Parathyroid adenoma (tissue), 2 donors: ENCODE data around the gene PEBP1.

Source experiments
- H2AFZ ChIP-seq: fragments of 300-600 bp; sonication (generic); one replicate; pipeline ENCODE4 v1.7.0; 2017; ENCODE audit warnings: antibody characterized with exemption, mild to moderate bottlenecking
- H3K27ac ChIP-seq: fragments of 300-600 bp; sonication (generic); one replicate; pipeline ENCODE4 v1.7.0; 2017
- H3K27me3 ChIP-seq: fragments of 300-600 bp; sonication (generic); one replicate; pipeline ENCODE4 v1.7.0; 2017; ENCODE audit warnings: low read length; ENCODE audit not compliant: control insufficient read depth, insufficient read depth
- H3K36me3 ChIP-seq: fragments of 300-600 bp; sonication (generic); one replicate; pipeline ENCODE4 v1.7.0; 2017; ENCODE audit warnings: low read length; ENCODE audit not compliant: control insufficient read depth, insufficient read depth
- H3K4me1 ChIP-seq: fragments of 300-600 bp; sonication (generic); one replicate; pipeline ENCODE4 v1.7.0; 2017; ENCODE audit warnings: control low read depth
- H3K4me2 ChIP-seq: fragments of 300-600 bp; sonication (generic); one replicate; pipeline ENCODE4 v1.7.0; 2017; ENCODE audit warnings: low read length
- H3K4me3 ChIP-seq: fragments of 300-600 bp; sonication (generic); one replicate; pipeline ENCODE4 v1.7.0; 2017; ENCODE audit warnings: low read depth, low read length
- H3K79me2 ChIP-seq: fragments of 300-600 bp; sonication (generic); one replicate; pipeline ENCODE4 v1.7.0; 2017; ENCODE audit warnings: control low read depth
- H3K9ac ChIP-seq: fragments of 300-600 bp; sonication (generic); one replicate; pipeline ENCODE4 v1.7.0; 2017; ENCODE audit warnings: mild to moderate bottlenecking
- H3K9me3 ChIP-seq: fragments of 300-600 bp; sonication (generic); one replicate; pipeline ENCODE4 v1.7.0; 2017; ENCODE audit warnings: low read length; ENCODE audit not compliant: control insufficient read depth
- CTCF ChIP-seq: fragments of 300-600 bp; sonication (generic); IDR thresholded peaks from one replicate; pipeline ENCODE4 v1.7.0; 2017; ENCODE audit warnings: antibody characterized with exemption, mild to moderate bottlenecking
- donor health status: primary hyperparathyroidism.

The PEBP1 gene

GRCh38 chr12:118098911-118099671 lies 36.8 kb upstream of the PEBP1 start:
- no peak overlapping the region for H3K27ac ChIP-seq
- no peaks in the 10 kb centered on the region for H3K9me3 ChIP-seq
- TF ChIP-seq CTCF = no peak

GRCh38 chr12:118101051-118101450 lies 34.9 kb upstream of the PEBP1 start:
- H3K4me3 ChIP-seq = no peak overlapping the region
- no peaks in the 10 kb centered on the region for H3K79me2 ChIP-seq
- H3K36me3 ChIP-seq = no peaks in the 10 kb centered on the region
- peaks cover 7% of the 10 kb centered on the region for H3K4me1 ChIP-seq
- H2AFZ ChIP-seq = no peak overlapping the region
- no peaks in the 10 kb centered on the region for H3K9me3 ChIP-seq
- no peak overlapping the region for H3K4me2 ChIP-seq
- no peak overlapping the region for H3K9ac ChIP-seq
- no peak for TF ChIP-seq CTCF
- no peaks in the 10 kb centered on the region for H3K27me3 ChIP-seq
- H3K27ac ChIP-seq = no peak overlapping the region

More at GRCh38 chr12:118098911-118099671, 36.8 kb upstream of the PEBP1 start:
- Histone ChIP-seq H3K4me2 (no peak overlapping the region), H3K79me2 (peaks cover 2% of the 10 kb centered on the region), H3K36me3 (no peaks in the 10 kb centered on the region), H2AFZ (no peak overlapping the region), H3K27me3 (no peaks in the 10 kb centered on the region), H3K4me1 (peaks cover 7% of the 10 kb centered on the region), H3K9ac (no peak overlapping the region), H3K4me3 (no peak overlapping the region)

DNA sequence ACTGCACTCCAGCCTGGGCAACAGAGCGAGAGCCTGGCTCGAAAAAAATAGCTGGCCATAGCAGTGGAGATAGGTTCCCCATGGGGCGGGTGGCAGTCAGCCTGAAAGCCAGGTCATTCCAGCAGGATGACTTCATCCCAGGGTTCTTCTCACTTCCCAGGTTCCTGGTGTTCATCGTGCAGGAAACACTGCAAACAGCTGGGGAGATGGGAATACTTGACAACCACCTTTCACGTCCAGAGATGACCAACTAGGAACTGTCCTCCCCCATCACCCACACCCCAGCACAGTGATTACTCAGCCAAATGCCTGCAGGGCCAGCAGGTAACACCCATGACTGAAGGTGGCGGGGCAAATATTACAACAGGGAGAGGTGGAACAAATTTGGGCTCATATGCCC lies 33.9 kb upstream of the PEBP1 start:
- H2AFZ ChIP-seq = peak overlapping the region; percentile 98
- H3K79me2 ChIP-seq = no peaks in the 10 kb centered on the region
- TF ChIP-seq CTCF = no peak
- H3K27ac ChIP-seq = peak overlapping the region; percentile 93
- H3K9ac ChIP-seq = no peak overlapping the region
- peaks cover 7% of the 10 kb centered on the region for H3K4me1 ChIP-seq
- no peaks in the 10 kb centered on the region for H3K27me3 ChIP-seq
- H3K4me2 ChIP-seq = peak overlapping the region; percentile 82
- no peaks in the 10 kb centered on the region for H3K9me3 ChIP-seq
- no peak overlapping the region for H3K4me3 ChIP-seq
- H3K36me3 ChIP-seq = no peaks in the 10 kb centered on the region

DNA sequence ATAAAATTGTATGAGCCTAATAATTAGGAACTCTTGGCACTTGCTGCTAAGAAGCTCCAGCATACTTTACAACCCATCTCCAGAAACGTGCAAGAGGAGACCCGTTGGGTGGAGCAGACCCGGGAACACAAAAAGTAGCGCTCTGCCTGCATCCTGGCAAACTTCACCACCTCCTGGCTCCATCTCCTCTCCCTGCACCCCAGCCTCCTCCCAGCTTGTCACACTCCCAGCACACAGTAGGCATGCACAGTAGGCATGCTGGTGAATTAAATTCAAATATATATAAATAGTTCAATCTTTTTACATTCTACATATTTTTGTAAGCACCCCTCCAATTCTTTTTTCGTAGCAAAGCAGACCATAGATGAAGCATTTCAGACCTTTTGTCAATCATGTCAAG lies 33.3 kb upstream of the PEBP1 start:
- H3K4me1 ChIP-seq = peaks cover 7% of the 10 kb centered on the region
- H3K27ac ChIP-seq = peak overlapping the region; percentile 93
- no peaks in the 10 kb centered on the region for H3K9me3 ChIP-seq
- H3K79me2 ChIP-seq = no peaks in the 10 kb centered on the region
- no peak overlapping the region for H3K9ac ChIP-seq
- peak overlapping the region; percentile 82 for H3K4me2 ChIP-seq
- H3K36me3 ChIP-seq = no peaks in the 10 kb centered on the region
- H2AFZ ChIP-seq = peak overlapping the region; percentile 98
- no peak for TF ChIP-seq CTCF
- no peaks in the 10 kb centered on the region for H3K27me3 ChIP-seq
- peak overlapping the region; percentile 69 for H3K4me3 ChIP-seq

DNA sequence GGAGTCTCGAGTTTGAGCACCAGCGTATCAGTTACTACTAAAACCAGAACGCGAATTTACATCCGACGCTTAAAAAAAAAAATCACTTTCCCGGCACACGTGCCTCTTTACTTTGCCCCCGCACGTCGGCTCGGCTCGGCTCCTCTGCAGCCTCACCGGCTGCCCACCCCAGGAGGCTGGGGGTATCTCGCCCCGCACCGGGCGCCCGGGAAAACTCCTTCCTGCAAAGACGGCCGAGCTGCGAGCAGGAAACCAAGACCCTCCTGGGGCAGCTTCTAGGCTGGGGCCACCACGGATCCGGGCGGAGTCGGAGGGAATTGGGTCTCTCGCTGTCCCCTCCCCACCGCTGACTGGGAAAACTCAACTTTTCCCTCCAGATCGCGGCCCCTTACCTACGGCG lies 32.7 kb upstream of the PEBP1 start:
- peak overlapping the region; percentile 75 for H3K9ac ChIP-seq

More for the DNA sequence above, 32.7 kb upstream of the PEBP1 start:
- Histone ChIP-seq H2AFZ (peak overlapping the region; percentile 98), H3K4me3 (peak overlapping the region; percentile 69), H3K27me3 (no peaks in the 10 kb centered on the region), H3K4me1 (peaks cover 7% of the 10 kb centered on the region), H3K9me3 (no peaks in the 10 kb centered on the region), H3K36me3 (no peaks in the 10 kb centered on the region), H3K4me2 (peak overlapping the region; percentile 82), H3K27ac (peak overlapping the region; percentile 93), H3K79me2 (no peaks in the 10 kb centered on the region)
- TF ChIP-seq CTCF = no peak
